Duodenal mucosa (tissue), 2 donors: ENCODE results near the gene MS4A7.

ENCODE experiments used
- H3K27ac ChIP-seq: one replicate; pipeline ENCODE4 v1.7.0; 2013; ENCODE audit warnings: low read depth, low read length
- H3K27me3 ChIP-seq, 2 donors: one replicate each; pipeline ENCODE4 v1.7.0; 2013; ENCODE audit warnings: low read length in 2 of 2, control low read depth in 1 of 2; ENCODE audit not compliant: insufficient read depth in 2 of 2, control insufficient read depth in 1 of 2
- H3K36me3 ChIP-seq, 2 donors: one replicate each; pipeline ENCODE4 v1.7.0; 2013; ENCODE audit warnings: low read length in 2 of 2, control low read depth in 1 of 2; ENCODE audit not compliant: insufficient read depth in 2 of 2, control insufficient read depth in 1 of 2
- H3K4me1 ChIP-seq, 2 donors: one replicate each; pipeline ENCODE4 v1.7.0; 2013; ENCODE audit warnings: low read length in 2 of 2, control low read depth in 1 of 2; ENCODE audit not compliant: insufficient read depth in 2 of 2, control insufficient read depth in 1 of 2
- H3K4me3 ChIP-seq, 2 donors: one replicate each; pipeline ENCODE4 v1.7.0; 2013; ENCODE audit warnings: low read length in 2 of 2, low read depth in 1 of 2
- H3K9ac ChIP-seq, 2 donors: one replicate each; pipeline ENCODE4 v1.7.0; 2013; ENCODE audit warnings: low read length in 2 of 2, low read depth in 1 of 2
- H3K9me3 ChIP-seq, 2 donors: one replicate each; pipeline ENCODE4 v1.7.0; 2013; ENCODE audit warnings: low read length in 2 of 2, control low read depth in 1 of 2; ENCODE audit not compliant: control insufficient read depth in 1 of 2

Gene MS4A7

DNA sequence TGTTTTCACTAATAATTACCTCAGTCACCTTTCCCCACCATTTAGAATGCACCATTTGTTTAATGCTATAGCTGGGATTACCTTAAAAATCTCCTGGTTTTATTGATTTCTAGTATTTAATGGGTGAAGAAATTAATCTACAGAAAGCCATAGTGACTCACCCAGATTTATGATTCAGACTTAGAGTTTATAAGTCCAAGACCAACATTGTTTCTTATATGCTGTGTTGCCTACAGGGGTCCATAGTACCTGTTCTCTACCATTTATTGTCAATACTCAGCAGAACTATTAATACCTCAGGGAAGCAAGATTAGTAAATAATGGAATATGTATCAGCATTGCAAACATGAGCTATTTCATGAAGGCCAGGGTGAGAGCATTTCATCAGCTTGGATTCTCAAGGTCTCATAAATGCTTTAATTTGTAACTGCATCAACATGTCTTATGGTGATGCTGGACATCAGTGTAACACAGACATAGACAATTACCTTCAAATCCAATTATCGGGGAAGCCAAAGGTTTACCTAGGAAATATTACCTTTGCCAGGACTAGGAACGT lies 8.0 kb upstream of the MS4A7 start:
- H3K9me3 ChIP-seq = no peaks in the 10 kb centered on the region
- H3K4me3 ChIP-seq = no peak overlapping the region
- H3K27ac ChIP-seq = no peak overlapping the region
- H3K36me3 ChIP-seq = no peaks in the 10 kb centered on the region
- no peak overlapping the region for H3K9ac ChIP-seq
- H3K27me3 ChIP-seq = no peaks in the 10 kb centered on the region
- peaks cover 5 to 11% of the 10 kb centered on the region in 2 donors for H3K4me1 ChIP-seq

DNA sequence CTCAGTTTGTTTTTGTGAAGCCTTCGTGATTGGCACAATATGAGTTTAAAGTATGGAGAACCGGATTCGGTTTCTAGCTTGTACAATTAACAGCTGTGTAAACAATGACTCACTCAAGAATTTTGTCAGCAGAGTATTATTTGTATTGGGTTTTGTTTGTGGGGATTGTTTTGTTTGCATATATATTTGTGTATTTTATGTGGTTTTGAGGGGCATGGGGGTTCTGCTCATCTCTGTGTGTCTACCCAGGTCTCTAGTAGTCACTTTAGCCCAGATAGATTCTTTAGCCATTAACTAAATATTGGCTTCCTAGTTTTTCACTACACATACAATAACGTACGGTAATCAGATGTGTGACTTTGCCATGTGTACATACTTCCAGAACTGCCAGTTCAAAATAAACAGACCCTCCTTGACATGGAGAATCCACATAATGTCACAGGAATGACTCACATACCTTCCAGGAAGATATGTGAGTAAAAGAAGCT lies 7.5 kb upstream of the MS4A7 start:
- Histone ChIP-seq H3K9ac (no peak overlapping the region), H3K36me3 (no peaks in the 10 kb centered on the region), H3K4me3 (no peak overlapping the region), H3K27me3 (no peaks in the 10 kb centered on the region), H3K4me1 (peaks cover 5 to 11% of the 10 kb centered on the region in 2 donors), H3K27ac (no peak overlapping the region), H3K9me3 (no peaks in the 10 kb centered on the region)

DNA sequence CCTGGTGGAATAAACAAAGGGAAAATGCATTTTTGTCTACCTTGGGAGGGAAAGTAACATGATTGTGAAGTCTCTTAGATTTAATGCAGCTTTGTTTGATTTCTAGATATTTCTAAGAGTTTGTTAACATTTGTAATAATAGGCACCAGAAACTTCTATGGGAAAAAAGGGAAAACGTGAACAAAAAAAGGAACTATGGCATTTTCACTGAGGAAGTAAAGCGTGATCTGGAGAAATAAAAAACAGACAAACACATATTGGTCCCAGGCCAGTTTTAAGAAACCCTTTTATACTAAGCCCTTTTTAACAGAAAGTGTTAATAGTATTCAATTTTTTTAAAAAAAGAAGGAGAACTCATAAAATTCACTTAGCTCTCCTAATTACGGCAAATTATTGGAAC lies 6.9 kb upstream of the MS4A7 start:
- Histone ChIP-seq H3K27ac (peak overlapping the region; percentile 5), H3K9ac (no peak overlapping the region), H3K4me1 (peaks cover 5 to 11% of the 10 kb centered on the region in 2 donors)

DNA sequence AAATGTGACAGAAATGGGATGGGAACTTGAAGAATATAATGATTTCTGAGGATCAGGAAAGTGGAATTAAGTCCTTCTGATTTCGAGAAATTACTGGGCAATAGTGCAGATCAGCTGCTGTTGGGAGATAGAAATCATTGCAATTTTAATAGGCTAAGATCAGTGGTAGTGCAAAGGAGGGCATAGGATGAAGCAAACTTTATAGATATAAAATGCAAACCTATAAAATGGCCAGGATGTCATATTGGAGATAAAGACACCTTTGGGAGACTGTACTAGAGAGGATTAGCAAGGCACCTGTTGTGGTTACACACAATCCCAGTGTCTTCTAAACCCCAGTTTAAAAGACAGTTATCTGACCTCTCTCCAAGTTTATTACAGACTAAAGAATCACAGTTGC lies 6.5 kb upstream of the MS4A7 start:
- Histone ChIP-seq H3K27me3 (no peaks in the 10 kb centered on the region), H3K4me3 (no peak overlapping the region), H3K4me1 (peaks cover 5 to 11% of the 10 kb centered on the region in 2 donors), H3K9me3 (no peaks in the 10 kb centered on the region), H3K27ac (peak overlapping the region; percentile 5), H3K9ac (no peak overlapping the region), H3K36me3 (no peaks in the 10 kb centered on the region)

More for the DNA sequence above, 6.9 kb upstream of the MS4A7 start:
- Histone ChIP-seq H3K36me3 (no peaks in the 10 kb centered on the region), H3K4me3 (no peak overlapping the region), H3K9me3 (no peaks in the 10 kb centered on the region), H3K27me3 (no peaks in the 10 kb centered on the region)

DNA sequence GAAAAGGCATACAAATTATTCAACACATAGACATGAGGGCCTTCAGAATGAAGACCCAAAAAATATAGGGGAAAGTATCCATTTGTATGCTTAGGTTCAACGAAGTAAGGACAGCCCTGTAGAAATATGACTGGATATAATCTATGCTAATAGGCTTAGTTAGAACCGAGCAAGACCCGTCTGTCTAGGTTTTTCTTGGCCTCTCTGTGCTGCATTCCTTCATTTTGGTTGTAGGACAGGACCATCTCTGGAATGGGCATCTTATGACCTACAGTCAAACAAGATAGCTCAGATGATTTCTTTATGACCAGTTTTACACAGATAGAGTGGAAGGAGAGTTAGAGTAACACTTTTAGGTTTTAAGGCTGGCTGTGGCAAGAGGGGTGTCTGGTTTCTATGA lies 5.6 kb upstream of the MS4A7 start:
- H3K9me3 ChIP-seq = no peaks in the 10 kb centered on the region
- H3K36me3 ChIP-seq = no peaks in the 10 kb centered on the region
- no peak overlapping the region for H3K4me3 ChIP-seq
- no peak overlapping the region for H3K27ac ChIP-seq
- no peak overlapping the region for H3K9ac ChIP-seq
- no peaks in the 10 kb centered on the region for H3K27me3 ChIP-seq
- peaks cover 5 to 11% of the 10 kb centered on the region in 2 donors for H3K4me1 ChIP-seq

DNA sequence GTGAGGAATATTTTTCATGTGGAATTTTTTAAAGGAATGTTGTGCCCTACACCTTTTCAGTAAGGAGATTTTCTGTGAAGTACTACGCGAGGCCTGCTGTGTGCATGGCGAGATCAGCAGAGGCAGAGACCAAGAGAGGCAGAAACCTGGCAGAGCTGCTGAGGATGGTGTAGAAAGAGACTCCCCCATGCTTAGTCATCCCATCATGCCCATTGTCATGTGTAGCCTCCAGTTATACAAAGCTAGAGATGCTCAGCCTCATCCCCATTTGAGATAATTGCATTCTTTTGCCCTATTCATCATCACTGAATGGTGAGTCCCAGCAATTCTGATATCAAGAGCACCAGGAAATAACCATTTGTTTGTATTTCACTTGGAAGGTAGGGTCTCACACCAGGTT lies 3.0 kb upstream of the MS4A7 start:
- H3K36me3 ChIP-seq = no peaks in the 10 kb centered on the region
- no peak overlapping the region for H3K9ac ChIP-seq
- H3K27me3 ChIP-seq = peaks cover 0 to 5% of the 10 kb centered on the region in 2 donors
- H3K4me1 ChIP-seq = peaks cover 4 to 10% of the 10 kb centered on the region in 2 donors
- no peak overlapping the region for H3K4me3 ChIP-seq
- H3K27ac ChIP-seq = no peak overlapping the region
- H3K9me3 ChIP-seq = no peaks in the 10 kb centered on the region

DNA sequence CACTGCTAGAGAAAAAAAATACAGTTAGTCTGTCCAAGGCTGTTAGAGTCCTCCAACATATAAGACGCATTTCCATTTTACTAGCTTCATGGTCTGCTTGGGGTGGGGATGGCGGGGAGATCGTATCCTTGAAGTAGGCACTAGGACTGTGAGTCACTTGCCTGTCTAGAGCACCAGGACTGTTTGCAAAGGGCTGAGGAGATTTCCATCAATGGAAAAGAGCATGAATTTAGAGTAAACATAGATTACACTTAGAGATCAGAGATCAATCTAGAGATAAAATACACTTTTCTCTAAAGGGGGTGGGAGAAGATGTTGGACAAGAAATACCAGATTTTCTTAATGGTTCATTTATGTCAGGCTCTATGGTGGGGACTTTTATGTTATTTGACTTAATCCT lies 1.7 kb upstream of the MS4A7 start:
- H3K27me3 ChIP-seq = peaks cover 0 to 5% of the 10 kb centered on the region in 2 donors
- no peaks in the 10 kb centered on the region for H3K4me1 ChIP-seq
- no peak overlapping the region for H3K27ac ChIP-seq
- H3K36me3 ChIP-seq = no peaks in the 10 kb centered on the region
- H3K9me3 ChIP-seq = no peaks in the 10 kb centered on the region
- H3K4me3 ChIP-seq = no peak overlapping the region
- no peak overlapping the region for H3K9ac ChIP-seq

DNA sequence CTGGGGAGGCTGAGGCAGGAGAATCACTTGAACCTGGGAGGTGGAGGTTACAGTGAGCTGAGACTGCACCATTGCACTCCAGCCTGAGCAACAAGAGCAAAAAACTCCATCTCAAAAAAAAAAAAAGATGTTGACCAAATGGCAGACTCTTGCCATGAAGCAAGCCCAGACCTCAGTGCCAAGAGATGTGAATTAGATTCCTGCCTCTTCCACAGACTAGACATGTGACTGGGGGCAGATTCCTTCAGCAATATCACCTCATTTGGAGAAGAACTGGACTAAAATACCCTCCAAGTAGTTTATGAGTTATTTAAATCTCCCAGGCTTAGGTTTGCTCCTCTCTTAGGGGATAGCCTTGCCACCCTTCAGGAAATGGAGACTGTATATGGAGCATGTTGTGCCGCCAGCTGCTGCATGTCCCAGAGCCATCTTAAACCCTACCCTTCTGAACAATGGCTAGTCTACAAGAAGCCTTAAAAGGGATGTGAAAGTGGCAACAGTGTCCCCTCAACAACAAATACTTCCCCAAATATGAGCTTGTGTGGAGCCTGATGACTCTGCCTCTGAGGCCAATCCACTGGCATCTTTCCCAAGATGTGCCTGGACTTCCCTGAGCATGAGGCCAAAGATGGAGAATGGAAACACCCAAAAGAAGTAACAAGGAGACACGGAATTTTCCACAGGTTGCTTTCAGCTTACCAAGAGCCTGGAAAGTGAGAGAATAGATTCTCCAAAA lies 763 bp upstream of the MS4A7 start:
- H3K4me3 ChIP-seq = no peak overlapping the region
- H3K4me1 ChIP-seq = no peaks in the 10 kb centered on the region
- H3K36me3 ChIP-seq = no peaks in the 10 kb centered on the region
- no peak overlapping the region for H3K27ac ChIP-seq
- H3K9me3 ChIP-seq = no peaks in the 10 kb centered on the region
- H3K27me3 ChIP-seq = peaks cover 0 to 5% of the 10 kb centered on the region in 2 donors
- no peak overlapping the region for H3K9ac ChIP-seq

DNA sequence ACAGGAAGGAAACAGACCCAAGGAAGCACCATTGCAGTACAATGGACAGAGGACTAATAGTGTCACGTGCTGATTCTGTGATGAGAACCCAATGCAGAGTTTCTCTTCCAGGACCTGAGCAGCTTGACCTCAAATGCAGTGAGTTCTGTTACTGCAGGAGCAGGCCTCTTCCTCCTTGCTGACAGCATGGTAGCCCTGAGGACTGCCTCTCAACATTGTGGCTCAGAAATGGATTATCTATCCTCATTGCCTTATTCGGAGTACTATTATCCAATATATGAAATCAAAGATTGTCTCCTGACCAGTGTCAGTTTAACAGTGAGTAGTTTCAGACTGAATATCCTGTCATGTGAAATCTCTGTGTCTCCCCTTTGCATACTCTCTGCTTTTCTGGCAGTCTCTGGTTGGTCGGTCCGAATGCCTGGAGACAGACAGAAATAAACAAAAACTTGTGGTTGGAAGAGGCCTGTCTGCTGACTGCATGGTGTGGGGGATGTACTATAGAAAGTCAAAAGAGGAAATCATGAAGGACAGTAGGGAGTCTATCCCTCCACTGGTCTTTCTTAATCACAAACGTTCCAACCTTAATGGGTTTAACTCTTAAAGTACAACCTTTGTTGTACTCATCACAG lies 11.1 kb downstream of the MS4A7 start:
- Histone ChIP-seq H3K27ac (no peak overlapping the region), H3K4me1 (no peaks in the 10 kb centered on the region), H3K9ac (no peak overlapping the region), H3K36me3 (no peaks in the 10 kb centered on the region), H3K4me3 (no peak overlapping the region), H3K27me3 (no peaks in the 10 kb centered on the region), H3K9me3 (no peaks in the 10 kb centered on the region)

DNA sequence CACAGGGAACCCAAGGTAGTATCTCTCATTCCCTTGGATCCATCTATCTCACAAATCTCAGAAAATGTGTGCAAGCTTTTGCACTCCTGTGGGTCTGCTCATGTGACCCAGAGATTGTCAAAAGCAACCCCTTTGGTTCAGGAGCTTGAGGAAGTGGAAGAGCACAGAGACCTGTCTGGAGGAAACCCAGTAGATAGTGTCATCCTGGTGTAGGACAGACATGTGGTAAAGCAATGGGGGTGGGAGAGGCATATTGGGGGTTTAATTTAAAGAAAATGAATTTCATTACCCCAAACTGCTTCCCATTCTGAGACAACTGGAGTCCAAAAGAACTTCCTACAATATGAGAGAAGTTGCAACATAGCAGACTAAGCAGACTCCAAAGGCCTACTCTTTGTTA lies 12.1 kb downstream of the MS4A7 start:
- no peaks in the 10 kb centered on the region for H3K4me1 ChIP-seq
- no peaks in the 10 kb centered on the region for H3K36me3 ChIP-seq
- no peak overlapping the region for H3K27ac ChIP-seq
- H3K9me3 ChIP-seq = no peaks in the 10 kb centered on the region
- no peaks in the 10 kb centered on the region for H3K27me3 ChIP-seq
- no peak overlapping the region for H3K4me3 ChIP-seq
- H3K9ac ChIP-seq = no peak overlapping the region
